Fibroblast of skin of scalp (primary cell): Measurements from ENCODE around the gene FGF22.
"Not testable (repeated sequence)": the region's sequence is repeated elsewhere in the genome, so short reads cannot be mapped to it uniquely, and the experiment has no call there.

ENCODE experiments used
- DNase-seq: peaks from one replicate; pipeline ENCODE4 v3.0.0-alpha.2; 2013

FGF22 gene

DNA sequence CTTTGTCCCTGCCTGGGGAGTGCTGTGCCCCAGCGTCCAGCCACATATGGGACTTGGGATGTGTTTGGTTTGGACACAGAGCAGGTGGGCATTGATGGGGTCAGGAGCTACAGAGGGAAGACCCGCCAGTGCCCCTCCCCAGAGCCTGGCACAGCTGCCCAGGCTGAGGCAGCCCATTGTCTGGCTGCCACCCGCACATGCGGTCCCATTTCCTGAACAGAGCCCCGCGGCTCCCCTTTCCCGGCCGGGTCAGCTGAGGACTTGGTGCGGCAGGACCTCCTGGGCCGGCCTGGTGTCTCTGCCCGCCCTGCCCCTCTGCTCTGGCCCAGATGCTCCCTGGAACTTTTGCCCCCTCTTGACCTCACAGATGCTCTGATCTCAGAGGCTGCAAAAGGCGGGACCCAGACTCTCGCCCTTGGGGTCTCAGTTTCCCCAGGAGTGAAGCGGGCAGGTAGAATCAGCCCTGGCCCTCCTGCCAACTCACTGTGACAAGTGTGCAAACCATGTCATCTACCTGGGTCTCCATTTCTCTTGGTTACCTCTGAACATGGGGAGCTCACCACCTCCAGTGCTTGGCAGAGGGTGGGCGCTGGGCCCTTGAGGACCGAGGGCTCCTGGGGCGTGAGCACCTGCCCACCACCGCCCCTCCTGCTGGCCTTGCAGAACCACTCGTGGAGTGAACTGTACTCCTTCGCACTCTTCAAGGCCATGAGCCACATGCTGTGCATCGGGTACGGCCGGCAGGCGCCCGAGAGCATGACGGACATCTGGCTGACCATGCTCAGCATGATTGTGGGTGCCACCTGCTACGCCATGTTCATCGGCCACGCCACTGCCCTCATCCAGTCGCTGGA is 32.2 kb upstream of the FGF22 start:
- DNase-seq = no peak

DNA sequence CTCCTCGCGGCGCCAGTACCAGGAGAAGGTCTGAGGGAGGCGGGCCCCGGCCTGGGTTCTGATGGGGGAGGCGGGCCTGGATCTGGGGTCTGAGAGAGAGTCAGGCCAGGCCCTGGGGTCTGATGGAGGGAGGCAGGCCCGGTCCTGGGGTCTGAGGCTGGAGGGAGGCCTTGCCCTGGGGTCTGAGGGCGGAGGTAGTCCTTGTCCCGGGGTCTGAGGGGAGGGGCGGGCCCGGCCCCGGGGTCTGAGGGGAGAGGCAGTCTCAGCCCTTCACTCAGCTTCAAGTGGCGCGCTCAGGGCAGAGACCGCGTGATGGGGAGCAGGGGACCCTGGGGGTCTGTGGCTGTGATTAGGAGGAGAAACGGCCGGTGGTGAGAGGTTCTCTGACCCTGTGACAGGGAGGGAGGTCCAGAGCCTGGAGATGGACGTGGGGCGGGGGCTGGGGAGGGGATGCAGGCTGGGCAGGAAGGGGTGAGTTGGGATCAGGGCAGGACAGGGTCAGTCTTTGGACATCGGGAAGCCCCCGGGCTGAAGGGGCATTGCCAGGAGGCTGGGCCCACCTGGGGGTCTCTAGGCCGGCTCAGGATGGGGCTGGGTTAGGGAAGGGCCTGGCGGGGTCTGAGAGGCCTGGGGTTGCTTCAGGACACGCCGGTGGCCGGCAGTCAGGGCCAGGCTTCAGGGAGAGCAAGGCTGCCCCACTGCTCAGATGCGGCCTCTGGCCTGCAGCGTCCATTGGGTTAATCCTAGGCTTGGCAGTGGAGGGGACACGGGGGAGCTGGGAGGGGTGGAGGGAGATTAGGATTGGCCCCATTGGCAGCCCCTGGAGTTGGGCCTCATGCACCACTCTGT is 31.3 kb upstream of the FGF22 start:
- DNase-seq = no peak

DNA sequence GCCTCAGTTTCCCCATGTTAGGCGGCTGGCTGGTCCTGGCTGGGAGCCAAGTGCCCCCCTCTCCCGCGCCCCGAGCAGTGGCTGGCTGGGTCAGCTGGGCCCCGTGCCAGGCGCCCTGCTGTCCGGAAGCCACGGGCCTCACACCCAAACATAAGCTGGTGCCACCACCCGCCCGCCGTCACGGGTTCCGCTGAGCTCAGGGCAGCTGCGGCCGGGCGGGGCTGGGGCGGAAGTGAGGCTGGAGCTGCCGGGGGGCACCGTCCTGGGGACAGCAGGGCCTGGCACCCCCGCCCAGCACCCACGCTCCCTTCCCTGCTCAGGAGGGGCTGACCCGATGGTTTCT is 30.7 kb upstream of the FGF22 start:
- no peak for DNase-seq

DNA sequence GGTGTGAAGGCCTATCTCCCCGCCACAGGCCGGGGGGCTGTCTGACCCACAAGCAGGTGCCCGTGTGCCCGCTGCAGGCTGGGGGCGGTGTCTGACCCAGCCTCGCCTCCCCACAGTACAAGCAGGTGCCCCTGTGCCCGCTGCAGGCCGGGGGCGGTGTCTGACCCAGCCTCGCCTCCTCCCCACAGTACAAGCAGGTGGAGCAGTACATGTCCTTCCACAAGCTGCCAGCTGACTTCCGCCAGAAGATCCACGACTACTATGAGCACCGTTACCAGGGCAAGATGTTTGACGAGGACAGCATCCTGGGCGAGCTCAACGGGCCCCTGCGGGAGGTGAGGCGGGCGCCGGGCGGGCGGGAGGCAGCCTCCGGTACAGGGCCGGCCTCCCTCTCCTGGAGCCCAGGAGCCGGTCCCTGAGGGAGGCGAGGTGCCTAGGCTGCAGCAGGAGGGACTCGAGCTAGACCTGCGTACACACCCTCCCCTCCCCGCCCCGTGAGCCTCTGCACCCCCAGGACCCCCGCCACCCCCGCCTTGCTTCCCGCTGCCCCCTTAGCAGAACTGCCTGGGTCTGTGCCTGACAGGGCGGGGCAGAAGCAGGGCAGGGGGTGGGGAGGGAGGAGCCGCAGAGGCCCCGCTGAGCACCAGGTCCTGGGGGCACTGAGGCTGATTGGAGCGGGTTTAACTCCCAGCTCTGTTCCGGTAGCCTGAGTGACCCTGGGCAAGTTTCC is 29.4 kb upstream of the FGF22 start:
- no peak for DNase-seq

DNA sequence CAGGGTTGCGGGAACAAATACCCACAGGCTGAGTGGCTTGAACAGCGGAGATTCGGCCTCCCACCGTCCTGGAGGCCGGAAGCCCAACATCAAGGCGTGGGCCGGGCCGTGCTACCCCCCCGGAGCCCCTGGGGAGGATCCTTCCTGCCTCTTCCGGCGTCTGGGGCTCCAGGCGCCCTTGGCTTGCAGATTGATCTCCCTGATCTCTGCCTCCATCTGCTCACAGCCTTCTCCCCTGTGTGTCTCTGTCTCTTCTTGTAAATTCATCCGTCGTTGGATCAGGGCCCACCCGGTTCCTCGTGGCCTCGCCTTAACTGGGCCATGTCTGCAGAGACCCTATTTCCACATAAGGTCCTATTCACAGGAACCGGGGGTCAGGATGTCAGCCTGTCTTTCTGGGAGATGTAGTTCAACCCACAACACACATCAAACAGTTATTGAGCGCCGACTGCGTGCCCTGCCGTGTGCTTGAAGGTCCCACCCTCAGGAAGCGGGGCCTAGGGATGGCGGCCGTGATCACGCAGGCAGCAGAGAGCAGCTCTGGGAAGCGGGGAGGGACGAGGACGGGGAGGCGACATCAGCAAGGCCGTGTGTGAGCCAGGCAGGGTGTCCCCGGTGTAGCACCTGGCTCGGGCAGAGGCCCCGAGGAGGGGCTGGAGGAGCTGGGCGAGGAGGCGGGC is 28.7 kb upstream of the FGF22 start:
- peak; percentile 92 for DNase-seq

DNA sequence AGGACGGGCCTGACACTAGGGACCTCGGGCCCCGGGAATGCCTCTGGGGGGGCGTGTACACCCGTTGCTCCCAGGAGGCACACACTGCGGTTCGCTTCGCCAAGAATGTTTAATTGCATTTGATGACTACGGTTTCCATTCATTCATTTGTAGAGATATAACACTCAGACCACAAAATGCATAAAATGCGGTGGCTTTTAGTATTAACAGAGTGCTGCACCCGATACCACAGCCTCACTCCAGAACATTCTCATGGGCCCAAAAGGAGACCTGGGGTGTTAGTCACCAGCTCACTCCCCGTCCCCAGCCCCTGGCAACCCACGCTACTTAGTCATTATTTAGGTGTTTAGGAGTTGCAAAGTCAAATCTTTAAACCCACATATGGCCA is 28.2 kb upstream of the FGF22 start:
- DNase-seq = peak; percentile 97

DNA sequence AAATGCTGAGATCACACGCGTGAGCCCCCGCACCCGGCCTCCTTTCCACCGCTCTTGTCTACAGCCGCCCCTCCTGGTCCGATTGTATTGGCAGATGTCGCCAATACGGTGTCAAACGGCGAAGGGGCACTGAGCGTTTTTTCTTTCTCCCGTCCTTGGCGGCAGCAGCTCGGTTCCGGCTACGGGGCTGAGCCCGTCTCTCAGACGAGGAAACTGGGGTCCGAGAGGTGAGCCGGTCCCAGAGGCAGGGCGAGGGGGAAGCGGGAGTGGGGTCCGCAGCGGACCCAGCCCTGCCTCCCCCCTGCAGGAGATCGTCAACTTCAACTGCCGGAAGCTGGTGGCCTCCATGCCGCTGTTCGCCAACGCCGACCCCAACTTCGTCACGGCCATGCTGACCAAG is 26.7 kb upstream of the FGF22 start:
- no peak for DNase-seq

DNA sequence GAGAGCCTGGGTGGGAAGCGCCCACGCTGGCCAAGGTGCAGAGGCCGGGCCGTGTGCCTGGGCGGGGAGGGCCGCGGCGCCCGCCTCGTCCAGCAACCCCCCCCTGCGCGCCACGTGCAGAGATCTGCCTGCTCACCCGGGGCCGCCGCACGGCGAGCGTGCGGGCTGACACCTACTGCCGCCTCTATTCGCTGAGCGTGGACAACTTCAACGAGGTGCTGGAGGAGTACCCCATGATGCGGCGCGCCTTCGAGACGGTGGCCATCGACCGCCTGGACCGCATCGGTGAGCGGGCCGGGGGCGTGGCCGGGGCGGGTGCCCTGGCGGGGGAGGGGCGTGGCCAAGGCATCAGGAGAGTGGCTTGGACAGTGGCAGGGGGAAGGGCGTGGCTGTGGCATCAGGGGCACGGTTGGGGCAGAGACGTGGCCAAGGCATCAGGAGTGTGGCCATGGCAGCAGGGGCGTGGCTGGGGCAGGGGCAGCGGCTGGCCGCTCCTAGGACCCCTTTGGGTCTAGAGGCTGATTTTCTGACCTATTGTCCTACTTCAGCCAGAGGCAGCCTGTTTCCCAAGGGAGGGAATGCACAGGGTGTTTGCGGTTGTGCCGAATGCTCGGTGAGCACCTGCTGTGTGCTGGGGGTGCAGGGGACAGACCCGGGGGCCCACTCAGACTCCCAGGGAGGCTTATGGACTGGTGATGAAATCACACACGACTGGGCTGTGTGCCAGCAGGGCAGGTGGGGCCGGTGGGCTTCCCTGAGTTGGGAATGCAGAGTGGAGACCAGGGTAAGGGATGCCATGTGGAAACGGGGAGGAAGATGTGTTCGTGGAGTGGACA is 25.7 kb upstream of the FGF22 start:
- no peak for DNase-seq

DNA sequence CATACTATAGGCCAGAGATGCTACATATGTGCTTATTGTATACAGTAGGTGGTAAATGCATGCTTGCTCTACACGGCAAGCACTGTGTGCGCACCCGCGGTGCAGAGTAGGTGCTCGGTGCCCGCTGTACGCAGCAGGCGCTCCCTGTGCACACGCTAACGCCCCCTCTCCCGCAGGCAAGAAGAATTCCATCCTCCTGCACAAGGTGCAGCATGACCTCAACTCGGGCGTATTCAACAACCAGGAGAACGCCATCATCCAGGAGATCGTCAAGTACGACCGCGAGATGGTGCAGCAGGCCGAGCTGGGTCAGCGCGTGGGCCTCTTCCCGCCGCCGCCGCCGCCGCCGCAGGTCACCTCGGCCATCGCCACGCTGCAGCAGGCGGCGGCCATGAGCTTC is 24.1 kb upstream of the FGF22 start:
- DNase-seq = no peak

DNA sequence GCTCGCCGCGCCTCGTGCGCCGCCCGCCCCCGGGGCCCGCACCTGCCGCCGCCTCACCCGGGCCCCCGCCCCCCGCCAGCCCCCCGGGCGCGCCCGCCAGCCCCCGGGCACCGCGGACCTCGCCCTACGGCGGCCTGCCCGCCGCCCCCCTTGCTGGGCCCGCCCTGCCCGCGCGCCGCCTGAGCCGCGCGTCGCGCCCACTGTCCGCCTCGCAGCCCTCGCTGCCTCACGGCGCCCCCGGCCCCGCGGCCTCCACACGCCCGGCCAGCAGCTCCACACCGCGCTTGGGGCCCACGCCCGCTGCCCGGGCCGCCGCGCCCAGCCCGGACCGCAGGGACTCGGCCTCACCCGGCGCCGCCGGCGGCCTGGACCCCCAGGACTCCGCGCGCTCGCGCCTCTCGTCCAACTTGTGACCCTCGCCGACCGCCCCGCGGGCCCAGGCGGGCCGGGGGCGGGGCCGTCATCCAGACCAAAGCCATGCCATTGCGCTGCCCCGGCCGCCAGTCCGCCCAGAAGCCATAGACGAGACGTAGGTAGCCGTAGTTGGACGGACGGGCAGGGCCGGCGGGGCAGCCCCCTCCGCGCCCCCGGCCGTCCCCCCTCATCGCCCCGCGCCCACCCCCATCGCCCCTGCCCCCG is 23.5 kb upstream of the FGF22 start:
- no peak for DNase-seq

DNA sequence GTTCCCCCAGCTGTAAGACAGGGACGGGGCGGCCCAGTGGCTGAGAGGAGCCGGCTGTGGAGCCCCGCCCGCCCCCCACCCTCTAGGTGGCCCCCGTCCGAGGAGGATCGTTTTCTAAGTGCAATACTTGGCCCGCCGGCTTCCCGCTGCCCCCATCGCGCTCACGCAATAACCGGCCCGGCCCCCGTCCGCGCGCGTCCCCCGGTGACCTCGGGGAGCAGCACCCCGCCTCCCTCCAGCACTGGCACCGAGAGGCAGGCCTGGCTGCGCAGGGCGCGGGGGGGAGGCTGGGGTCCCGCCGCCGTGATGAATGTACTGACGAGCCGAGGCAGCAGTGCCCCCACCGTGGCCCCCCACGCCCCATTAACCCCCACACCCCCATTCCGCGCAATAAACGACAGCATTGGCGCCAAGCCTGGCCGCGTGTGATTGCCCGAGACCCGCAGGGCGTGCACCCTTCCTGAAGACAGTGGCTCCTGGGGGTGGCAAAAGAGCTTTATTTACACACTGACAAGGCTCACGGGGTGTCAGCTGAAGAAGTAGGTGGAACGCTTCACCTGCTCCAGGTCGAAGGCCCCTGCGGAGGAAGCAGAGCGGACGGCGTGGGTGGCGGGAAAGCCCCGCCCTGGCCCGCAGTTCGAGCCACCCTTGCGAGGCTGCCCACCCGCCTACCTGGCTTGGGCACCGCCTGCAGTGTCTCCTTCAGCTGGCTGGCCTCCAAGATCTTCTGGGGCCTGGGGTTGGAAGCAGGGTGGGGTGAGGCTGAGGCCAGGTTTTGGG is 22.7 kb upstream of the FGF22 start:
- DNase-seq = no peak

DNA sequence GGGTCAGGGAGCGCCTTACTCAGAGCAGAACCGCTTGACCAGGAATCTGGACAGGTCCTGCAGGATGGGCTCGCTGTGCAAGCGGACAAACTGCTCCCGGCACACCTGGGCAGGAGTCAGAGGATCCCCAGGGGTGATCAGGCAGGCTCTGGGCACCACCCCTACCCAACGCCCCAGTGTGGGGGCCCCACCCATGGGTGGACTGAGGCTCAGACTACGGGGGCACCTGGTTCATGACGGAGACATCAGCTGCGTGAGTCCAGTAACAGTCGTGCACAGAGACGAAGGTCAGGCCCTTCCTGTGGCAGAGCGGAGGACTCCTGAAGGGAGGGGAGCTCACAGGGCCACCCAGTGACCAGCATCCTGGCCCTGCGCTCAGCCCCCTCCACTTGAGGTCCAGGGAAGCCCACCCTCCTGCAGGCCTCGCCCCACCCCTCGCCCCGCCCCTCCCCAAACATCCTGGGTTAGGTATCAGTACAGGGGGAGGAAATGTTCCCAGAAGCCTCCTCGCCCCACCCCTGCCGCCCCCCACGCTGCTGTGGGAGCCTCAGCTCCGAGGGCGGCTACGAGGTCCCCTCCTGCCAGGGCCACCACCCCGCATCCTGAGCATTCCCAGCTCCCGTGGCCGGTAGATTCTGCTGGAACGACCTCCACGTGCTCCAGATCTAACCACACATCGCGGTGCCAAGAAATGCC is 22.0 kb upstream of the FGF22 start:
- DNase-seq = no peak

DNA sequence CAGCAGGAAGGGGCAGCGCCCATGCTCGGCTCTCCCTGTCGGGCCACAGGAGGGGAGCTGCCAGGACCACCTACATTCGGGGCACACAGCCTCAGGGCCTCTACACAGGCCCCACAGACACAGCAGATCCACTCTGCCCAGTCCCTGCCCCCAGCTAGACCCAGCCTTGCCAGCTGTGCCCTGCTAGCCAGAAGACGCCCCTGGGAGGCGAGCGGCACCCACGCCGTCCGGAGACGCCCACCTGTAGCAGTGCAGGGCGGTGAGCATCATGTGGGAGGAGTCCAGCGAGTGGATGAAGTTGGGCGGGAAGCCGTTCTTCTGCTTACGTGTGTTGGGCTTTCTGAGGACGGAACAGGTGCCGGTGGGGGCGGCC is 21.4 kb upstream of the FGF22 start:
- no peak for DNase-seq

DNA sequence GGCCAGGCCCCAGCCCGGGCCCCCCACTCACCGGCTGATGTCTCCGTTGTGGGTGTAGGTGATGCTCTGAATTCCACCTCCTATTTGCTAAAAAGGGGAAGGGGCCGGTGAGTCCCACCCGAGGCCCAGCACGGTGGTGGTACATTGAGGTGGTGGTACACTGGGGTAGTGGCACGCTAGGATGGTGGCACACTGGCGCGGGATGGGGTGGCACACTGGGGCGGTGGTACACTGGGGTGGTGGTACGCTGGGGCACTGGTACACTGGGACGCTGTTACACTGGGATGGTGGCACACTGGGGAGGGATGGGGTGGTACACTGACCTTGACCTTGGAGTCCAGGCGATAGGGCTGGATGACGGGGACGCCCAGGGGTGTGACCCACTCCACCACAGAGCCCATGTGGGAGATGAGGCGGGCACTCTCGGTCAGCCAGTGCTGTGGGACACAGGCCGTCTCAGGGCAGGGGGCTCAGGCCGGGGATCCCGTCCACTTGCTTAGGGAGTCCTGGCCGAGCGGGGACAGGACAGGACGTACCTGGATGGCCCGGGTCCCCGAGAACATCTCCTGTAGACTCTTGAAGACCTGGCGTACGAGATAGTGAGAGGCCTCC is 20.9 kb upstream of the FGF22 start:
- no peak for DNase-seq

DNA sequence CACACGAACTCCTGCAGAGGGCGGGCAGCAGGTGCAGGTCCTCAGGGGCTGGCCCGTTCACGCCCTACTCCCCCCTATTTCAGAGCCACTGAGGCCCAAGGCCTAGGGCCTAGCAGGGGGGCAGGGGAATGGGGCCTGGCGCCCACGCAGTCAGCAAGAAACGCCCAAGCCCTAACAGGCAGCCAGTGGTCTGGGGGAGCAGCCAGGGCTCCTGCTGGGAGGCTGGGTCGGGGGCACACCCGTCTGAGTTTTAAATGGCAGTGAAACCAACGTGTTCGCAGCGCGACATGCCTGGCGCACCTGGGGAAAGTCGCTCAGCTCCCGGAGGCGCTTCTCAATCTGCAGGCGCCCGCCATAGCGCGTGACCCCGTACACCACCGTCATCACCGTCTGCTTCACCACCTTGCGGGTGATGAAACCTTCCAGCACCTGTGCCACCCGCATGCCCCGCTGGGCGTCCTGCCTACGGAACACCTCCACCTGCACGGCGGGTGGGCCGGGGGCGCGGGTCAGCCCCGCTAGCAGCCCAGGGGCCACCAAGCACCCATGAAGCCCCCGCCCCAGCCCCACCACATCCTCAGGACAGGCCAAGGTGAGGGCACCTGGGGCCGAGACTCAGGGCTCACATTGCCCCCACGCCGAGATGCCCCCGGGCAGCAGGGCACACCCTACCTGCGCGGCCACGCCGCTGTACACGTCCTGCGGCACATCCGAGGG is 20.2 kb upstream of the FGF22 start:
- no peak for DNase-seq

DNA sequence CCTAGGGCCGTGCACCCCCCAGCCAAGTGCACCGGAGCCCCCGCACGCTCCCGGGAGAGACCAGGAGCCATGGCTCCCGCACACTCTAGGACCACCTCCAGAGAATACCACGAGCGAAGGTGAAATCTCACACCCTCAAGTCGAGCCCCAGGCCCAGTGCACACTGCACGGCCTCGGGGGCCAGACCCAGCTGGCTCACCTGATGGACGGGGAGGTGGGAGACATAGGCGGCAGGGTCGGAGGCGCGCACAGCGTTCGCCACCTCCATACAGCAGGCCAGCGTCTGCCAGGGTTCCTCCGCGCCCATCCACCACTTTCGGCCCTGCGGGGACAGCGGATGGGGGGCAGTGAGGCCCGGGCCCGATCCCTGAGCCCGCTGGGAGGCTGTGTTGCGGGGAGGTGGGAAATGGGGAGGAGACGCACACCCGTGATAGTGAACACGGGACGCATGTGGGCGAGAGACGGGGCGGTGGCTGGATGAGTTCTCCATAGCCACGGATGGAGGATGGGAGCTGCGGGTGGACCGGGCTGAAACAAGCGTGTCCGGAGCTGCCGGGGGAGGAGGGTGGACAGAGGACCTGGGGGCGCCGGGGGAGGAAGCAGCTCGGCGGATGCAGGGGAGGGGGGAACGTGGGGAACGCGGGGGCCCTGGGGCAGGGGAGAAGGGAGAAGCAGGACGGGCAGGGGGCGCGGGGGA is 19.4 kb upstream of the FGF22 start:
- DNase-seq = no peak

DNA sequence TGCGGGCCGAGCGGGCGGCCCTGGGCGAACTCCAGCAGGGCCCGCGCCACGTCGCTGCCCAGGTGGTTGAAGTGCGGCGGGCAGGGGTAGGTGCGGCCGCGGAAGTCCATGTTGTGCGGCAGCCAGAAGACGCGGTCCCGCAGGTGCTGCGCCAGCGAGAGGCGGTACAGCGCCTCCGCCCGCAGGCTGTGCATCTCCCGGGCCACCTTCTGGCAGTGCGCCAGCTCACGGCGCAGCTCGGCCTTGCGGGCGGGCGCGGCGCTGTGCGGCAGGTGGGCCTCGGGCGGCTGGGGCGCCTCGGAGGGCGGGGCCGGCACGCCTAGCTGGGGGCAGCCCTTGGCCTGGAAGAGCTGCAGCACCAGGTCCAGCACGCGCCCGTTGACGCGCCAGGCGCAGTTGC is 18.5 kb upstream of the FGF22 start:
- not testable (repeated sequence) for DNase-seq

DNA sequence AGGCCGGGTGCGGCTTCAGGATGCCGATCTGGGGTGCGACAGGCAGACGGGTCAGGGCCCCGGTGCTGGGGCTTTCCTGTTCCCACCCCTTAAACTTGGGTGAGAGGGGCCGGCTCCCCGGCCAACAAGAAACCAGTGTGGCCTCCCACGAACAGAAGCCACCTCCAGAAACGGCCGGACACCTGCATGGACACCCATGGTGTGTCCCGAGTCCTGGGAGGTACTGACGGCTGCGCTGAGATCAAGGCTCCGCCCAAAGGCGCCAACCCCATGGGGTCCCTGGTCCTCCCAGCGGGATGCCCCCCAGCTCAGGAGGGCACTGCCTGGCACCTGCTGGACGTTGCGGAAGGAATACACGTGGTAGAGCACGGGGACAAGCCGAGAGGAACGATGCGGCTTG is 17.9 kb upstream of the FGF22 start:
- DNase-seq = no peak
